ENCODE data around the gene TSC22D3. TPM values are rescaled to one million over a fixed set of nuclear protein-coding genes. Genes with fewer than 3 reads are reported as not detected.
A peak's percentile ranks its signal among the peaks of the same experiment; 100 is the strongest.
"Not testable (repeated sequence)": the region's sequence is repeated elsewhere in the genome, so short reads cannot be mapped to it uniquely, and the experiment has no call there.

Gene TSC22D3
- polyA plus RNA-seq, 1 donor from 2014 or later = 1,475 TPM

DNA sequence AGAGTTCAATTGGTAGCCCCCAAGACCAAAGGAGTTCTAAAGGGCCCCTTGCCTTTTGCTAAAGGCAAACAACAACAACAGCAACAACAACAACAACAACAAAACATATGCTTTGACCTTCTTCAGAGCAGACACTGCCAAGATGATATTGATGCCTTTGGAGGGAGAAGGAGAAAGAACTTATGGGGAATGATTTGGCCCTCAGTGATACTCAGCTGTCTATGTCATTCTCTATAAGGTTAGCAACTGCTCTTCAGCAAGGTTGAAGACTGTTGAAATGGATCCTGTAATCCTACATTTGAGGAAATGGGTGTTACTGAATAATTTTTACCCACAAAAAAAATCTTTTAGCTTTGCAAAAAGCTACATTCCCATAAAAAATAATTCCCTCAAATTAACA is 74.8 kb downstream of the TSC22D3 start:
- Mint-ChIP-seq H3K4me1 (peaks cover 27 to 34% (median 30%) of the 10 kb centered on the region in 3 donors), H3K9me3 (no peaks in the 10 kb centered on the region), H3K27me3 (no peaks in the 10 kb centered on the region), H3K4me3 (peak overlapping the region in 2 of 4 donors; percentile 23 to 40), H3K36me3 (no peaks in the 10 kb centered on the region), H3K27ac (peak overlapping the region in 1 of 3 donors; percentile 55)

DNA sequence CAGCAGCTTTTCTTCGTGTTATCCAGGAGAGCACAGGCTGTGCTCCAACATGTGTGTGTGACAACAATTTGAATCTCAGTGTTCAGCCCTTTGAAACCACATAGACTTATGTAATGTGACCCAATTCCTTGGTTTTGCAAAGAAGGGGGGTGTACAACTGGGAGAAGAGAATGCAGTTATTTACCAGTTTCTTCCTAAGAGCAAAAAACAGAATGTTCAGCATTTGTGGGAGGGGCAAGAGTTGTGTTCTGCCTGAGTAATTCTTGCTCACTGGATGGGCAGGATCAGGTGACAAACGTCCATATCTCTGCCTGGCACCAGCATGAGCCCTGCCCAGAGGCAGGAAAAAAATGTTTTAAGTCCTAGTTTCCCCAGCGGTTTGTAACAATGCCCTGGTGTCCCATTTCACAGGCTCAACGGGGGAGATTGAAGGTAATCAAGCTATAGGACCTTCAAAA is 75.2 kb downstream of the TSC22D3 start:
- H3K27ac Mint-ChIP-seq = no peak overlapping the region
- H3K4me3 Mint-ChIP-seq = peak overlapping the region in 2 of 4 donors; percentile 23 to 40
- no peaks in the 10 kb centered on the region for H3K36me3 Mint-ChIP-seq
- H3K4me1 Mint-ChIP-seq = peaks cover 27 to 34% (median 30%) of the 10 kb centered on the region in 3 donors
- H3K27me3 Mint-ChIP-seq = no peaks in the 10 kb centered on the region
- H3K9me3 Mint-ChIP-seq = no peaks in the 10 kb centered on the region

DNA sequence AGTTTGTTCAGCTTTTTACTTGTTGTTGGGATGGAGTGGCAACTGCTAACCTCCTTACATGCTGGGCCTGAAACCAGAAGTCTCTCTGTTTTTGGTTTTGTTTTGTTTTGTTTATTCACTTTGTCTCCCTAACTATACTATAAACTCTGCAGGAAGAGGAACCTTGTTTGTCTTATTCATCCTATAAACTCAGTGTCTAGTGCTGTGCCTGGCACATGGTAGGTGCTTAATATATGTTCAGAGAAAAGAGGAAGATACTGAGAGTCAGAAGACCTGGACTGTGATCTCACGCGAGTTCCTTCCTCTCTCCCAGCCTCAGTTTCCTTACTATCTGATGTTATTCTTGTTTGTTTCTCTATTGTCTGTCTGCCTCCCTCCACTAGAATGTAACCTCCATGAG is 76.0 kb downstream of the TSC22D3 start:
- Mint-ChIP-seq H3K36me3 (no peaks in the 10 kb centered on the region), H3K4me1 (peaks cover 27 to 34% (median 30%) of the 10 kb centered on the region in 3 donors), H3K9me3 (no peaks in the 10 kb centered on the region), H3K27me3 (no peaks in the 10 kb centered on the region), H3K4me3 (peak overlapping the region in 2 of 4 donors; percentile 20 to 23), H3K27ac (peak overlapping the region in 1 of 3 donors; percentile 41)

DNA sequence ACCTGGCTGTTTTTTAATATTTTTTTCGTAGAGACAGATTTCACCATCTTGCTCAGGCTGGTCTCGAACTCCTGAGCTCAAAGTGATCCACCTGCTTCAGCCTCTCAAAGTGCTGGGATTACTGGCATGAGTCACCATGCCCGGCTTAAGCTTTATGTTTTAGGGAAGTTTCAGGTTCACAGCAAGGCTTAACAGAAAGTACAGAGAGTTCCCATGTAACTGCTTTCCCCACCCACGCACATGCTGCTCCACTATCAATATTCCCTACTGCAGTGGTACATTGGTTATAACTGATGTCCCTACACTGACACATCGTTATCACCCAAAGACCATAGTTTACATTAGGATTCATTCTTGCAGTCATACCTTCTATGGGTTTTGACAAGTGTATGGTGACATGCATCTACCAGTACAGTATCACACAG is 84.6 kb downstream of the TSC22D3 start:
- H3K4me3 Mint-ChIP-seq = no peak overlapping the region
- peaks cover 7% of the 10 kb centered on the region for H3K27me3 Mint-ChIP-seq
- H3K4me1 Mint-ChIP-seq = peaks cover 4 to 15% (median 14%) of the 10 kb centered on the region in 3 donors
- H3K36me3 Mint-ChIP-seq = no peaks in the 10 kb centered on the region
- no peak overlapping the region for H3K27ac Mint-ChIP-seq
- peaks cover 0 to 2% (median 0%) of the 10 kb centered on the region in 3 donors for H3K9me3 Mint-ChIP-seq

GRCh38 chrX:107687445-107687844 is 88.1 kb downstream of the TSC22D3 start:
- no peak overlapping the region for H3K27ac Mint-ChIP-seq
- H3K27me3 Mint-ChIP-seq = peaks cover 4% of the 10 kb centered on the region
- no peaks in the 10 kb centered on the region for H3K36me3 Mint-ChIP-seq
- H3K9me3 Mint-ChIP-seq = peaks cover 0 to 2% (median 0%) of the 10 kb centered on the region in 3 donors
- peaks cover 4 to 27% (median 16%) of the 10 kb centered on the region in 3 donors for H3K4me1 Mint-ChIP-seq
- no peak overlapping the region for H3K4me3 Mint-ChIP-seq

DNA sequence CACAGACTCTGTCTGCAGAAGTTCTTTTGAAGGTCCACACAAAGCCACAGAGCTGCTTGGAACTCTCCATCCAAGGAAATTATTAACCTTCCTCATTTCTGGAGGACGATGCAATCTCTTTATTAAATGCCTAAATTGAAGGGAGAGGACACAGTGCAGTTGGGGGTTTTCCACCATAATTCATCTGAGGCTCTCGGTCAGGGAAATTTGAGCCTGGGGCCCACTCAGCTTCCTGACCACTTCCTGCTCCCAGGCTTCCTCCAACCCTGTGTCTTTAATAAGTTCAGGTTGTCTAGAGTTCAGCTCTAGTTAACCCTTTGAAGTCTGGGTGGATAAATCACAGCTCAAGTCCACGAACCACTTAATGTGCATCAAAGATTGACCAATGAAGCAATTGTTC is 88.8 kb downstream of the TSC22D3 start:
- no peak overlapping the region for H3K27ac Mint-ChIP-seq
- H3K9me3 Mint-ChIP-seq = peaks cover 0 to 2% (median 0%) of the 10 kb centered on the region in 3 donors
- no peaks in the 10 kb centered on the region for H3K36me3 Mint-ChIP-seq
- H3K27me3 Mint-ChIP-seq = peaks cover 4% of the 10 kb centered on the region
- peaks cover 4 to 27% (median 16%) of the 10 kb centered on the region in 3 donors for H3K4me1 Mint-ChIP-seq
- peak overlapping the region in 1 of 4 donors; percentile 70 for H3K4me3 Mint-ChIP-seq

DNA sequence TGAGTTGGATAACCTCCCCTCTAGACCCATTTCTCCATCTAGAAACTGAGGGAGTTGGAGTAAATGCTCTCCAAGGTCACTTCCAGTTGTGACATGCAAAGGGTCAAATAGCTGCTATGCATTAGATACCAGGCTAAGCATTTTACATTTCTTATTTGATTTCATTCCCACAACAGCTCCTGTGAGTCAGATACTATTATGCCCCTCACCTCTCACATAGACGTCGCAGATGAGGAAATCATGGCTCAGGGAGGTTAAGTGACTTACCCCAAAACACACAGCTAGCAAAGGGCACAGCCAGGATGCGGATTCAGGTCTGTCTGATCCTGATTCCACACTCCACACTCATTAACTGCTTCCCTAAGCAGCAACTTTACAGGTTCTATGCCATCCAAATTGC is 89.6 kb downstream of the TSC22D3 start:
- Mint-ChIP-seq H3K27me3 (peaks cover 4% of the 10 kb centered on the region), H3K9me3 (peaks cover 0 to 2% (median 0%) of the 10 kb centered on the region in 3 donors), H3K4me3 (no peak overlapping the region), H3K4me1 (peaks cover 4 to 23% (median 12%) of the 10 kb centered on the region in 3 donors), H3K36me3 (no peaks in the 10 kb centered on the region), H3K27ac (no peak overlapping the region)

DNA sequence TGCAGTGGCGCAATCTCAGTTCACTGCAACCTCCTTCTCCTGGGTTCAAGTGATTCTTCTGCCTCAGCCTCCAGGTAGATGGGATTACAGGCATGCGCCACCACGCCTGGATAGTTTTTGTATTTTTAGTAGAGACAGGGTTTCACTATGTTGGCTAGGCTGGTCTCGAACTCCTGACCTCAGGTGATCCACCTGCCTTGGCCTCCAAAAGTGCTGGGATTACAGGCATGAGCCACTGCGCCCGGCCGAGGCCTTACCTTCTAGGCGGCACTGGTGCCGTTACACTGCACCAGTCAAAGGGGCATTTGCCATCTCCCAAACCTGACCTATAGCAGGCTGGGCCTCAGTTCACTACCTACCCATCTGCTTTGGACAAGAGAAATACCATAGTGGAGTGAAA is 90.0 kb downstream of the TSC22D3 start:
- not testable (repeated sequence) for H3K36me3 Mint-ChIP-seq, H3K27me3 Mint-ChIP-seq, H3K4me3 Mint-ChIP-seq, H3K27ac Mint-ChIP-seq, H3K9me3 Mint-ChIP-seq
- H3K4me1 Mint-ChIP-seq = peaks cover 4 to 23% (median 12%) of the 10 kb centered on the region in 3 donors

DNA sequence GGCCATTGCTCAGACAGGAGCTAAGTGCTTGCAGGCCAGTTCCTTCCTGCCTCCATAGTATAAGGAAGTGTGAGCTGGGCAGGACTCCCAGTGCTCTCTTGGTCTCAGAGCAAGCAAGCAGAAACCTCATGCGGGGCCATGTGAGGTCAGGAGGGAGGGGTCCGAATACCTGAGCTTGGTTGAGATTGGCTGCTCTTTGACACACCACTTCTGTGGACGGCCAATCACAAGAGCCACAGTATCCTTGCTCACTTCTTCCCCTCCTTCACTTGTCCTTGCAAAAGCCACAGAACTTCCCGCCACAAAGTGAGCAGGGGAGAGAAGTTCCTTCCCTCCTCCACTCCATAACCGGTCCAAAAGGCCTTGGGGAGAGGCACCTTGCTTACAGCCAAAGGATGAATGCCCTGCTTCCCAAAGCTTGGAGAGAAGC is 90.6 kb downstream of the TSC22D3 start:
- Mint-ChIP-seq H3K9me3 (peaks cover 0 to 2% (median 0%) of the 10 kb centered on the region in 3 donors), H3K27ac (no peak overlapping the region), H3K36me3 (no peaks in the 10 kb centered on the region), H3K4me1 (peaks cover 4 to 23% (median 12%) of the 10 kb centered on the region in 3 donors), H3K27me3 (peaks cover 4% of the 10 kb centered on the region), H3K4me3 (no peak overlapping the region)

- peaks cover 4% of the 10 kb centered on the region for H3K27me3 Mint-ChIP-seq
- peak overlapping the region in 1 of 4 donors; percentile 48 for H3K4me3 Mint-ChIP-seq
- H3K27ac Mint-ChIP-seq = no peak overlapping the region
- H3K4me1 Mint-ChIP-seq = peaks cover 5 to 28% (median 16%) of the 10 kb centered on the region in 3 donors
- no peaks in the 10 kb centered on the region for H3K9me3 Mint-ChIP-seq
- H3K36me3 Mint-ChIP-seq = no peaks in the 10 kb centered on the region
Observed at GRCh38 chrX:107683931-107684330, 91.7 kb downstream of the TSC22D3 start.

DNA sequence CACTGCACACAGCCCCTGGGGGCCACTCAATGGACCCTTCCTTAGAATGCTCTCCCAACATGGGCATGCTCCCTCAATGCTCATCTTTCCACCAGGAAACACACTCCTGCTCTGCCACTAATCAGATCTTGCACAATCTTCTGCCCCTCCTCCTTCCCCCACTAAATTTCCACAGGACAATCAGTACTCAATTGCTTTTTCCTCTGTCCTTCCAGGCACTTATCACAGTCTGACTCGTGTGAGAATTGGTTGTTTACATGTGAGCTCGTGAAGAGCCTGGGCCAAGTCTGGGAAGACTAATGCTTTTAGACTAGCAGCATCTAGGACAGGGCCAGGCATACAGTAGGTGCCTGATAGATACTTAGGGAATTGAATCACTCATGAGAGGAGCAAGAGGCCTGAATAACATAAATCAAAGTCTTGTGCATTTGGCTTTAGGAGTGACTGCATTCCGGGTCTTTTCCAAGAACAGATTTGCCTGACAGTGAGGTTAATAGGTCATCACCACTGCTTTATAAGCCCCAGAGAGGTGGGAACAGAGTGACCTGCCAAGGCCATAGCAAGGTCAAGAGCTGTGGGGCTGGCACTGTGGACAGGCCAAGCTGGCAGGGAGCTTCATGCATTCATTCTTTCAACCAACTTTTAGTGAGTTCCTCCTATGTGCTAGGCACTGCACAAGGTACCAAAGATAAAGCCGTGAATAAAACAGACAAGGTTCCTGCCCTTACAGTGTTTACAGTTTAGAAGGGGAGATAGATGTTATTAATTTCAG is 92.3 kb downstream of the TSC22D3 start:
- Mint-ChIP-seq H3K4me1 (peaks cover 11 to 31% (median 20%) of the 10 kb centered on the region in 3 donors), H3K36me3 (no peaks in the 10 kb centered on the region), H3K27me3 (peaks cover 1% of the 10 kb centered on the region), H3K27ac (no peak overlapping the region), H3K4me3 (no peak overlapping the region), H3K9me3 (no peaks in the 10 kb centered on the region)

DNA sequence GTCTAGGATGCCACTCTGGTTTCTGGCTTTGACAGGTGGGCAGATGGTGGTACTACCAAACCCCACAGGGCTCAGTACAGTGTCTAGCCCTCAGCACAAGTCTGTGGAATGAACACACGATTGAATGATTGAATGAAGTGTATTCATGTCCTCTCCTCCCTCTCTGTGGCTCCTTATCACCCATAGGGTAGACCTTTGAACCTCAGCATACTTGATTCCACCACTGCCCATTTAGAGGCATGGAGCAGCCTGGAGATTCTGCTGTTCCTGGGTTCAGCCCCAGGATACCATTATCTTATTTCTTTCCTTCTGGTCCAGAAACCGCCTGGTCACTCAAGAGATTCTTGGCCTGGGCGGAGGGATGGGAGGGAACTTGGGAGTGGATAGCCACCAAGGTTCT is 93.3 kb downstream of the TSC22D3 start:
- no peak overlapping the region for H3K27ac Mint-ChIP-seq

DNA sequence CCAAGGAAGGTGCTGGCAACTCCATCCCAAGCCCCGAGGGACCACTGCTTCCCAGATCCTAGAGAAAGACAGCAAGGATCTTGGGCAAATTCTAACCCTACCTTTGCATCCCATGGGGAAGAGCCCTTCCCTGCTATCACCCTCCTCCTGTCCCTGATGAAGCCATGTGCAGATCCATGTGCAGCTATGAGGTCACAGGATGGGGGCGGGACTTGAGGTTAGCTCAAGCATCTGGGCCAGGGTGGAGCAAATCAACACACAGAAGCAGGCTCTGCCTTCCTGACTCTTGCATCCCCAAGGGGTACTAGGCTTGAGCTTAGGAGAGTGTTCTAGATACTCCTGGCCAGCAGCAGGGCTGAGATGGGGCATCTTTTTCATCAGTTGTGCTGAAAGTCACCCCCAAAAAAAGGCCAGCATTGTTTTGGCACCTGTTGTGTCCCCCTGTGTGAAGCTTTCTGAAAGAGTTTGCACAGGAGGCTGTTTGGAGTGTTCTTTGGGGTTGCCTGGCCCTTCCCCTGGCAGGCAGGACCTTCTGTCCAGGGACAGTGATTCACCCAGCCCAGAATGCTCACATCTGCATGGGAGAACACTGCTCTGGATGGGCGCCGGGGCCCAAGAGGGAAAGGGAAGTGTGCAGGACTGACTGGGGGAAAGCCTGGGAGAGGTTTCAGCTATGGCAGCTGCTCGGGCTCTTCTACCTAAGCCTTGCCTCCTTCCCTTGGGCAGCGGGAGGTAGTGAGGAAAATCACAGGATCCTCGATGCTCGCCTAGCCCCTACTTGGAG is 96.4 kb downstream of the TSC22D3 start:
- H3K36me3 Mint-ChIP-seq = no peaks in the 10 kb centered on the region
- peaks cover 3% of the 10 kb centered on the region for H3K27me3 Mint-ChIP-seq
- H3K4me1 Mint-ChIP-seq = peaks cover 28 to 44% (median 30%) of the 10 kb centered on the region in 3 donors
- no peaks in the 10 kb centered on the region for H3K9me3 Mint-ChIP-seq
- peak overlapping the region; percentile 72 to 98 (median 80) for H3K27ac Mint-ChIP-seq
- peak overlapping the region in 2 of 4 donors; percentile 27 to 65 for H3K4me3 Mint-ChIP-seq

More for the DNA sequence above, 93.3 kb downstream of the TSC22D3 start:
- peaks cover 1% of the 10 kb centered on the region for H3K27me3 Mint-ChIP-seq
- H3K36me3 Mint-ChIP-seq = no peaks in the 10 kb centered on the region
- H3K9me3 Mint-ChIP-seq = no peaks in the 10 kb centered on the region
- no peak overlapping the region for H3K4me3 Mint-ChIP-seq
- peaks cover 9 to 33% (median 22%) of the 10 kb centered on the region in 3 donors for H3K4me1 Mint-ChIP-seq

GRCh38 chrX:107677909-107678308 is 97.7 kb downstream of the TSC22D3 start:
- Mint-ChIP-seq H3K27me3 (peaks cover 2% of the 10 kb centered on the region), H3K4me3 (peak overlapping the region in 3 of 4 donors; percentile 64 to 91 (median 80)), H3K9me3 (no peaks in the 10 kb centered on the region), H3K27ac (peak overlapping the region; percentile 72 to 98 (median 93)), H3K36me3 (no peaks in the 10 kb centered on the region), H3K4me1 (peaks cover 33 to 49% (median 41%) of the 10 kb centered on the region in 3 donors)

DNA sequence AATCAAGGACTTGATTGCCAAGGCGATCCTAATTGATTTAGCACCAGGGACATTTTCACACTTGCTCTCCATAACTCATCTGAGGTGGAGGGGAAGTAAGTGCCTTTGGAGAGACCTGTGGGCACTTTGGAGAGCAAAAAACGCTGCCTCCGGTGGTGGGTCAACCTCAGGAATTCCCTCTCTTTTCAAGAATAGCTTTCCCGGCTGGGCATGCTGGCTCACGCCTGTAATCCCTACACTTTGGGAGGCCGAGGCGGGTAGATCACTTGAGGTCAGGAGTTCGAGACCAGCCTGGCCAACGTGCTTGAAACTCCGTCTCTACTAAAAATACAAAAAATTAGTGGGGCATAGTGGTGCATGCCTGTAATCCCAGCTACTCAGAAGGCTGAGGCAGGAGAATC is 98.1 kb downstream of the TSC22D3 start:
- Mint-ChIP-seq H3K27me3 (peaks cover 2% of the 10 kb centered on the region), H3K4me1 (peaks cover 36 to 52% (median 43%) of the 10 kb centered on the region in 3 donors), H3K9me3 (no peaks in the 10 kb centered on the region), H3K36me3 (no peaks in the 10 kb centered on the region), H3K27ac (peak overlapping the region; percentile 93 to 98 (median 96)), H3K4me3 (peak overlapping the region; percentile 82 to 94 (median 92))

Data from IgD-negative memory B cell (primary cell).